Prostate gland (tissue), 2 donors: Measurements from ENCODE around the gene PRRT1B.

Source experiments
- CTCF ChIP-seq, 4 experiments: fragments of 200-600 bp in 2 of 4; fragments of 450-650 bp in 2 of 4; sonication (generic) in 2 of 4; IDR thresholded peaks; 1 replicate in 3 of 4; 2 replicates in 1 of 4; pipeline ENCODE4 v1.5.1; 2016 to 2019; ENCODE audit warnings: antibody characterized with exemption in 4 of 4, mild to moderate bottlenecking in 2 of 4, moderate library complexity in 2 of 4
- POLR2A ChIP-seq: fragments of 450-650 bp; IDR thresholded peaks from one replicate; pipeline ENCODE4 v1.6.1; 2016; ENCODE audit warnings: antibody characterized with exemption, mild to moderate bottlenecking
- POLR2AphosphoS5 ChIP-seq: sonication (generic); formaldehyde crosslinking; IDR thresholded peaks from one replicate; pipeline ENCODE4 v1.6.1; 2017; ENCODE audit warnings: antibody characterized with exemption

DNA sequence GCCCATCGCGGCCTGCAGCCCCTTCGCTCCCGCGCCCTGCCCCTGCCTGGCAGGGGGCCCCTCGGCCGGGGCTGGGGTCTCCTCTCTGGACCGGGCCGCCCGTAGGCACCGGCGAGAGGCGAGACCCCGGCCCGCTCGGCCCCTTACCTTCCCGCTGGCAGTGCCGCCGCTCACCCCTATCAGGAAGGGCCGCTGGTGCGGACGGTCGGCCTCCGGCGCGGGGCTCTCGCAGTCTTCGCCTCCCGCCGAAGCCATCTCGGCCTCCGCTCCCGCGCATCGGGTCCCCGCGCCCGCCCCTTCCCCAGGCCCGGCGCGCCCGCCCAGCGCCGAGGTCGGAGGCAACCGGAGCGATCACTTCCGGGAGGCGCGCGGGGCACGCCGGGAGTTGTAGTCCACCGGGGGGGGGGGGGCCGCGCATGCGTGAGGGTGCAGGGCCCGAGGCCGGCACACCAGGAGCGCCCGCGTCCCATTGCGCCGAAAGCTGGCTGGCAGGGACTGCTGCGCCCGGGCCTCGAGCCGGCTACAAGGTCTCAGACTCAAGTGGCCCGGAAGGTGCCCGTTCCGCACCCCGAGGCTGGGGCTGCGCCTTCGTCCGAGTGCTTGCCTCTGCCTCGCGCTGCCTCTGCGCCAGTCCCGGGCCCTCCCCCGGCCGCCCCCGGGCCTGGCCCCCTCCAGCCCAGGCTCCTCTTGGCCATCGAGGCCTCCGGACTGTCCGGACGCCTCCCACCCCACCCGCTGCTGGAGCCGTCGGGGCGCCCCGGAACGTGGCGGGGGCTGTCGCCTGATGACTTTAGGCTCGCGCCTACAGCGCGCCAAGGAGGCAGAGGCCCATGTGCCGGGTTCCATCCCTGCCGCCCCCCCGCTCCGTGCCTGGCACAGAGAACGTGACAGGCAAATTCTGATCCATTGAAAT is 14.1 kb upstream of the PRRT1B start, which contains the start of gene UCK1:
- peak in 2 of 4 experiments; percentile 9 to 29 for TF ChIP-seq CTCF (IDR thresholded peaks at IDR 0.05)
- TF ChIP-seq POLR2A, result peak; percentile 32
- TF ChIP-seq POLR2AphosphoS5, result no peak
